Measurements from ENCODE around the gene EIF3C. TPM values are rescaled to one million over a fixed set of nuclear protein-coding genes. Genes with fewer than 3 reads are reported as not detected.
"Not testable (repeated sequence)": the region's sequence is repeated elsewhere in the genome, so short reads cannot be mapped to it uniquely, and the experiment has no call there.

Gene EIF3C
- total RNA-seq, 2 experiments from 2014 or later = 442 to 461 TPM

DNA sequence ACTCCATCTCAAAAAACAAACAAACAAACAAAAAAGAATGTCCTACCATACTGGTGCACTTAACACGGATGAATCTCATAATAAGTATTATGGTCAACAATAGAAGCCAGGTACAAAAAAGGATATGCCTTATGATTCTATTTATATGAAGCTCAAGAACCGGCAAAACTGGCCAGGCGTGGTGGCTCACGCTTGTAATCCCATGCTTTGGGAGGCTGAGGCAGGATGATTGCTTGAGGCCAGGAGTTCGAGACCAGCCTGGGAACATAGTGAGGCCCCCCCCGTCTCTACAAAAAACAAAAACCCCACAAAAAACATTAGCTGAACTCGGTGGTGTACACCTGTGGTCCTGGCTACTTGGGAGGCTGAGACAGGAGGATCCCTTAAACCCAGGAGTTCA lies 7.0 kb upstream of the EIF3C start:
- H3K27ac Mint-ChIP-seq; H3K27me3 Mint-ChIP-seq (ENCODE audit: low read depth); CTCF ChIA-PET; ATAC-seq; H3K36me3 Mint-ChIP-seq (ENCODE audit: low read depth); POLR2A ChIA-PET; H3K9me3 Mint-ChIP-seq (ENCODE audit: insufficient read depth); DNase-seq; H3K4me3 Mint-ChIP-seq; H3K4me1 Mint-ChIP-seq (ENCODE audit: low read depth): not testable (repeated sequence)

DNA sequence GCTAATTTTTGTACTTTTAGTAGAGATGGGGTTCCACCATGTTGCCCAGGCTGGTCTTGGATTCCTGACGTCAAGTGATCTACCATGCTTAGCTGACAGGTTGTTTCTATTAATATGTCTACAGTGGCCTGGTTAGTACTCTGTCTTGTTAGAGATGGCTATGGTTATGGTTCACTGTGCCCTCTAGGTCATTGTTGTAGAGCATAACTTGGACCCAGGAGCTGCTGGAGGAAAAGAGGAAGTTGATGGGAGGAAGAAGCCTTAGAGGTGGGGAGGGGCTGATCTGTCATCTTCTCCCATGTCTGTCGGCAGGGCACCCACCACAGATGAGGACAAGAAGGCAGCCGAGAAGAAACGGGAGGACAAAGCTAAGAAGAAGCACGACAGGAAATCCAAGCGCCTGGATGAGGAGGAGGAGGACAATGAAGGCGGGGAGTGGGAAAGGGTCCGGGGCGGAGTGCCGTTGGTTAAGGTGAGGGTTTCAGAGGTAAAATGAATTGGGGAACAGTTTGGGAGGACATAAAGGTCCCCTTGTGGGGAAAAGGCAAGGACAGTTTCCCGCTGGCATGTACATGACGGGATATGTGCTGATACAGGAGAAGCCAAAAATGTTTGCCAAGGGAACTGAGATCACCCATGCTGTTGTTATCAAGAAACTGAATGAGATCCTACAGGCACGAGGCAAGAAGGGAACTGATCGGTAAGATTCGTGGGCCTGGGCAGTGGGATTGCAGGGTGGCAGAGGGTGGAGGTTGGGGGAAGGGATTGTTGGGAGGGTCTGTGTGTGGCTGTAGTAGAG lies 11.8 kb downstream of the EIF3C start:
- DNase-seq; H3K9me3 Mint-ChIP-seq (ENCODE audit: insufficient read depth); H3K36me3 Mint-ChIP-seq (ENCODE audit: low read depth); CTCF ChIA-PET; POLR2A ChIA-PET; H3K27ac Mint-ChIP-seq; H3K27me3 Mint-ChIP-seq (ENCODE audit: low read depth); ATAC-seq; H3K4me1 Mint-ChIP-seq (ENCODE audit: low read depth); H3K4me3 Mint-ChIP-seq: not testable (repeated sequence)

DNA sequence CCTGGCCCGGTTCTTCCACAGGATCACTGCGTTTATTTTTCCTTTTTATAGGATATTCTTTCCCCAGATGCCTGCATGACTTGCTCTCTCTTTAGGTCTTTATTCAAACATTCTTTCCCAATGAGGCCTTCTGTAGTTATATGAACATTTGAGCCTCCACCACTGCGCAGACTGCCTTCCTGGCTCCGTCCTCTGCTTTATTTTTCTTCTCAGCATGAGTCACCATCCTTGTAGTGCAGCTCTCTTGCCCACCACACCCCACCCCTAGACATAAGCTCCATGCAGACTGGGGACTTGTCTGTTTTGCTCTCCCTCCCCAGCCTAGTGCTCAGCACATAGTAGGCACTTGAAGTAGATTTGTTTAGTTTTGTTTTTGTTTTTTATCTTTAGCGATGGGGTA lies 20.0 kb downstream of the EIF3C start:
- DNase-seq; H3K36me3 Mint-ChIP-seq (ENCODE audit: low read depth); H3K9me3 Mint-ChIP-seq (ENCODE audit: insufficient read depth); H3K27ac Mint-ChIP-seq; H3K4me3 Mint-ChIP-seq; H3K27me3 Mint-ChIP-seq (ENCODE audit: low read depth); CTCF ChIA-PET; ATAC-seq; H3K4me1 Mint-ChIP-seq (ENCODE audit: low read depth); POLR2A ChIA-PET: not testable (repeated sequence)

DNA sequence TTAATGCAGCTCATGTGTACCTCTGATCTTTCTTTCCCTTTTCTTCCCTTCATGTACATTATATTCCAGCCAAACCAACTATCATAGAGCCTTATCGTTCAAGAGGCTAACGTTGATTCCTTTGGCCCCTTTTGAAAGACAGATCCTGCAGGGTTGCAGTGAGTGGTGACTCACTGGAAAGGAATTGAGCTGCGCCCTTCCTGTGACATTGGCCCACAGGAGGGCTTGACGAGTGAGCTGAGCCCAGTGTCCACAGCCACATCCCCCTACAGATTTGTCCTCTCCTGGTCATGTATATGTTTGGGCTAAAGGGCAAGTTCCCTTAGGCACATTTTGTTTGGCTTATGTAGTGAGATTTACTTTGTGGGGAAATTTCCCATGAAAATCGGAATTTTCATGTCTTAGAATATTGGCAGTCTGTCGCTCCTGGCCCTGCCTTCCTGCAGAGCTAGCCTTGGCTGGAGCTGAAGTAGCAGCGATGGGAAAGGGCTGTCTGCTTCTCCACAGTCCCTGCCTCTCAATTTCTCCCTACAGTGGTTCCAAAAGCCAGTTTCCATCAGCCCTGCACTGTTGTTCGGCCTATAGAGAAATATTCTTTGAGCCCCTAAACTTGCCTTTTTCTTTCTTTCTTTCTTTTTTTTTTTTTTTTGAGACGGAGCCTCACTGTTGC lies 21.3 kb downstream of the EIF3C start:
- H3K4me1 Mint-ChIP-seq (ENCODE audit: low read depth); H3K4me3 Mint-ChIP-seq; CTCF ChIA-PET; H3K36me3 Mint-ChIP-seq (ENCODE audit: low read depth); POLR2A ChIA-PET; DNase-seq; H3K27ac Mint-ChIP-seq; ATAC-seq; H3K27me3 Mint-ChIP-seq (ENCODE audit: low read depth); H3K9me3 Mint-ChIP-seq (ENCODE audit: insufficient read depth): not testable (repeated sequence)

DNA sequence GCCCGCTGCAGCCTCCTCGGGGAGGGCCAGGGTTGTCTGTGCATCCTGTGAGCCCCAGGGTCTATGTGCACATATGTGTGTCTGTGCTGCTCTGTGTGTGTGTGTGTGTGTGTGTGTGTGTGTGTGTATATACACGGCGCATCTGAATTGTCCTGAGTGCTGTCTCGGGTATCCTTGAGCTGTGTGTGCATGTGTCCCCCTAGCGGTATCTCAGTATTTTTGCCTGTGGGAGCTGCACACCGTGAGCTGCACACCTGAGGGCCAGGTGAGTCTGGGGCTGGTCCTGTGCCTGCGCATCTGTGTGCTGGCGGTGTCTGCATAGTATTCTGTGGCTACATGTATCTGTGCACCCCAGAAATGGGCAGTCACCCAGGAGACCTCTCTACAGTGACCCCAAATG lies 28.5 kb downstream of the EIF3C start:
- H3K4me1 Mint-ChIP-seq (ENCODE audit: low read depth); H3K9me3 Mint-ChIP-seq (ENCODE audit: insufficient read depth); H3K27me3 Mint-ChIP-seq (ENCODE audit: low read depth); H3K4me3 Mint-ChIP-seq; H3K27ac Mint-ChIP-seq; H3K36me3 Mint-ChIP-seq (ENCODE audit: low read depth); DNase-seq; POLR2A ChIA-PET; CTCF ChIA-PET: not testable (repeated sequence)
- ATAC-seq = peak; percentile 47

DNA sequence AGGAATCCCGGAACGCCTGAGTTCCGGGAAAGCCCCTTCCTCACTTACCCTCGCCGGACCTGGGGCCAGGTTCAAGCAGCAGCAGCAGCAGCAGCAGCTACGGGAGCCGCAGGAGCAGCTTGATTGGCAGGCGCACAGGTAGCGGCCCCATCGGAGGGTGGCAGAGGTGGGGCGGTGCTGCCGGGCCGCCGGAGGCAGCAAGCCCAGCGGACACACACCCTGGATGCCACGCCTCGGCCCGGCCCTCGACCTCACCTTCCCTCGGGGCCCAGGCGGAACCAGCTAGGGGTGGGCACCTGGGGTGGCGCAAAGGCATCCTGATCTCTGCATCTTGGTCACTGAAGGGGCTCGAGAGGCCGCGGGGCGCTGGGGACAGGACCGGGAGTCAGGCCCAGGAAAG lies 29.4 kb downstream of the EIF3C start:
- POLR2A ChIA-PET; ATAC-seq; H3K9me3 Mint-ChIP-seq (ENCODE audit: insufficient read depth); H3K27me3 Mint-ChIP-seq (ENCODE audit: low read depth); CTCF ChIA-PET; H3K27ac Mint-ChIP-seq; DNase-seq; H3K36me3 Mint-ChIP-seq (ENCODE audit: low read depth); H3K4me1 Mint-ChIP-seq (ENCODE audit: low read depth); H3K4me3 Mint-ChIP-seq: not testable (repeated sequence)

DNA sequence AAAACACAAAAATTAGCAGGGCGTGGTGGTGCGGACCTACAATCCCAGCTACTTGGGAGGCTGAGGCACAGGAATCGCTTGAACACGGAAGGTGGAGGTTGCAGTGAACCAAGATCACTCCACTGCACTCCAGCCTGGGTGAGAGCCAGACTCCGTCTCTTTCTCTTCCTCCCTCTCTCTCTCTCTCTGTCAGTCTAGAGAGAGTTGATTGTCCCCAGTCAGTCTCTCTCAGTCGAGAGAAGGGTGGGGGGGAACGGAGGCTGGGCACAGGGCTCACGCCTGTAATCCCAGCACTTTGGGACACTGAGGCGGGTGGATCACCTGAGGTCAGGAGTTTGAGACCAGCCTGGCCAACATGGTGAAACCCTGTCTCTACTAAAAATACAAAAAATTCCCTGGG lies 30.0 kb downstream of the EIF3C start:
- ATAC-seq; H3K4me1 Mint-ChIP-seq (ENCODE audit: low read depth); CTCF ChIA-PET; DNase-seq; POLR2A ChIA-PET; H3K9me3 Mint-ChIP-seq (ENCODE audit: insufficient read depth); H3K36me3 Mint-ChIP-seq (ENCODE audit: low read depth); H3K27ac Mint-ChIP-seq; H3K4me3 Mint-ChIP-seq; H3K27me3 Mint-ChIP-seq (ENCODE audit: low read depth): not testable (repeated sequence)

DNA sequence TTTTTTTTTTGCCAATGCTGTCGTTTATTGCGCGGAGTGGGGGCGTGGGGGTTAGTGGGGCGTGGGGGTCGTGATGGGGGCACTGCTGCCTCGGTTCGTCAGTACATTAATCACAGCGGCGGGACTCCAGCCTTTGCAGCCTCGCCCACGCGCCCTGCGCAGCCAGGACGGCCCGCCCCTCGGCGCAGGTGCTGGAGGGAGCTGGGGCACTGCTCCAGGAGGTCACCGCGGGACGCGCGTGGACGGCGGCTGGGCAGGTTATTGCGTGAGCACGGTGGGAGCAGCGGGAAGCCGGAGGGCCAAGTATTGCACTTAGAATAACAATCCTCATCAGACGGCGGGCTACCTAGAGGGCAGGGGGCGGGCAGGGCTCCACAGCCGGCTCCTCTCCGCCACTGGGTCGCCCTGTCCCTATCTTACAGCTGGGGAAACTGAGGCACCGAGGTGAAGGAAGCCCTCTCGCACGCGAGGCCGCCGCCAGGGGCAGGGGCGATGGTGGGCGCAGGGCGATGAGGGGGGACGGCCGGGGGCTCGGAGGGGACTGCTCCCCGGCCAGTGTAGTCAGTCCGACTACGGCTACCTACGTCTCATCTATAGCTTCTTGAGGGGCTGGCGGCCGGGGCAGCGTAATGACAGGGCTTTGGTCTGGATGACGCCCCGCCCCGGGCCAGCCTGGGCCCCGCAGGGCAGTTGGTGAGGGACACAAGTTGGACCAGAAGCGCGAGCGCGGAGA lies 35.5 kb downstream of the EIF3C start:
- H3K4me3 Mint-ChIP-seq; H3K27me3 Mint-ChIP-seq (ENCODE audit: low read depth); CTCF ChIA-PET; POLR2A ChIA-PET; ATAC-seq; H3K36me3 Mint-ChIP-seq (ENCODE audit: low read depth); H3K9me3 Mint-ChIP-seq (ENCODE audit: insufficient read depth); H3K27ac Mint-ChIP-seq; H3K4me1 Mint-ChIP-seq (ENCODE audit: low read depth); DNase-seq: not testable (repeated sequence)

DNA sequence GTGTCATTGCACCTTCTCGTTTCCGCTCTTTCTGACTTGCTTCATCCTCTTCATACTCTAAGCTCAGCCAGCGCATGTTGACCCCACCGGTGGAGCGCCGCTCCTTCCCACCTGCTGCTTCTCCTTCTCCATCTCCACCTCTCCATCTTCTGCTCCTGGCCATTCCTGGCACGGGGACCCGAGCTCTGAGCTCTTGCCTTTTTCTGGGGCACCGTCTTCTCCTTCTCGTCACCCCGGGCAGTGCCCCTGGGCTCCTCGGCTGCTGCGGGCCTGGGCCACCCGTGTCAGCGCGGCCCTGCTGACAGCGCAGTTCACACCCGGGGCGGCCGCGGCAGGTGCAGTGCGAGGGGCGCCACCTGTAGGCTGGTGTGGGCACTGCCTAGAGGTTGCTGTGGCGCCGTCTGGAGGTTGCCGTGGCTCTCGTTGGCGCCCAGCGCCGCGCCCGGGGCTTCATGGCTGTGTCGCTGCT lies 38.8 kb downstream of the EIF3C start:
- DNase-seq (peak; percentile 54), ATAC-seq (peak; percentile 99)
- H3K36me3 Mint-ChIP-seq (ENCODE audit: low read depth); H3K4me1 Mint-ChIP-seq (ENCODE audit: low read depth); H3K9me3 Mint-ChIP-seq (ENCODE audit: insufficient read depth); CTCF ChIA-PET; H3K27me3 Mint-ChIP-seq (ENCODE audit: low read depth); POLR2A ChIA-PET: not testable (repeated sequence)
- peak overlapping the region; percentile 60 for H3K27ac Mint-ChIP-seq
- H3K4me3 Mint-ChIP-seq = peak overlapping the region; percentile 45

DNA sequence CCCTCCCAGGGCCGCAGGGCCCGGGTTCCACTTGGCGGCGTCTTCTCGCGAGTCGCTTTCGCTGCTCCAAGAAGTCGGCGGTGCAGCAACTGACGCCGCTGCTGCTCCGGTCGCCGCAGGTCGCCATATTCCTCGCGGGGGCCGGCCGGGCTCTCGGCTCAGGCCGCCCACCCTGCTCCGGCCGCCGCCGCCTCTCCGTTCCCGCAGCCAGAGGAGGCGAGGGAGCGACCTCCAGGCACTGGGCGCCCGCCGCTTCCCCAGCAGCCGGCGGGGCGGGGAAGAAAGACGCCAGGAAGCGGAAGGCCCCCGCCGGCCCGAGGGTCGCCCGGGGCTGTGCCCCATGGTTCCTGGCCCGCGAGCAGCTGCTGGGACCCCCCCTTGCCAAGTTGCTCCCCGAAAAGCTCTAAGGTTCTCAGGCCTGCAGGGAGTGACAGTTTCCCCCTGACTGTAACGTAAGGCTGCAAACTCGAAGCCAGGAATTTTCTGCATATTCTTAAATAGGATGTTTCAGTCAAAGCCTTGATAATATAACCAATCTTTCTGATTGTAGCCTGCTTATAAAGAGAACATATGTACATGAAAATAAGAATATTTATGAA lies 39.3 kb downstream of the EIF3C start:
- H3K9me3 Mint-ChIP-seq (ENCODE audit: insufficient read depth); H3K27ac Mint-ChIP-seq; ATAC-seq; H3K36me3 Mint-ChIP-seq (ENCODE audit: low read depth); CTCF ChIA-PET; H3K4me1 Mint-ChIP-seq (ENCODE audit: low read depth); H3K4me3 Mint-ChIP-seq; DNase-seq; H3K27me3 Mint-ChIP-seq (ENCODE audit: low read depth); POLR2A ChIA-PET: not testable (repeated sequence)

DNA sequence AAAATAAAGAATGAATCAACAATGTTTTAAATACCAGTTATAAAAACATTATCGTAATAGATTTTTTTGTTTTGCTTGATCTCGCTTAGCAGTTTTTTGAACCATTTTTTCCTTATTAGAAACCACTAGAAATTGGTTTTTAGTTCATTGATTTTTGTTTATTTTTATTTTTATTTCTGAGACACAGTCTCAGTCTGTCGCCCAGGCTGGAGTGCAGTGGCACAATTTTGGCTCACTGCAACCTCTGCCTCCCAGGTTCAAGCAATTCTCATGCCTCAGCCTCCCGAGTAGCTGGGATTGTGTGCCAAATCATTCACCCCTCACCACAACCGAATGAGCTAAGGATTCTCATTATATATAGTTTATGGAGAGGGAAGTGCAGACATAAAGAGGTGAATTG lies 40.2 kb downstream of the EIF3C start, which contains the start of gene NPIPB9:
NPIPB9 (plus strand) TSS at position 301 of the 400 bp plus-strand sequence.
- H3K36me3 Mint-ChIP-seq (ENCODE audit: low read depth); H3K9me3 Mint-ChIP-seq (ENCODE audit: insufficient read depth); DNase-seq; H3K27me3 Mint-ChIP-seq (ENCODE audit: low read depth); POLR2A ChIA-PET; H3K27ac Mint-ChIP-seq; H3K4me1 Mint-ChIP-seq (ENCODE audit: low read depth); H3K4me3 Mint-ChIP-seq; ATAC-seq; CTCF ChIA-PET: not testable (repeated sequence)

DNA sequence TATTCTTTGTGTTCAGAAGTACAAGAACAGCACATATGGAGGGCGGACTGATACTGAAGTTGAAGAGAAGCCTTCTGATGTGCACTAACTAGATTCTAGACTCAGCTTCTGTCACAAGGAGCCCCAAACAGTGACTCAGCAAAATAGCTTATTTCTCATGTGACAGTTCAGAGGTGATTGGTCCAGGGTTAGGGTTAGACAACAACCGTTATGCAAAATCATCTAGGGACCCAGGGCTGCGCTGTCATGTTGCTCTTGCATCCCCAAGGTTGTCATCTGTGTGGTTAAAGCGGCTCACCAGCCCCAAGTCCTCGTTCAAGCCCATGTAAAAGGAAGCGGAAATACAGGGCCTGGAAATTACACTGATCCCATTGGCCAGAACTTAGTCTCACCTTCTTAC lies 70.4 kb downstream of the EIF3C start:
- CTCF ChIA-PET; ATAC-seq; POLR2A ChIA-PET; H3K4me3 Mint-ChIP-seq; H3K9me3 Mint-ChIP-seq (ENCODE audit: insufficient read depth); H3K27ac Mint-ChIP-seq; H3K4me1 Mint-ChIP-seq (ENCODE audit: low read depth); H3K27me3 Mint-ChIP-seq (ENCODE audit: low read depth); DNase-seq; H3K36me3 Mint-ChIP-seq (ENCODE audit: low read depth): not testable (repeated sequence)
